ENCODE data around the gene PITX1. TPM values are rescaled to one million over a fixed set of nuclear protein-coding genes. Genes with fewer than 3 reads are reported as not detected.

Gene PITX1
- total and polyA plus RNA-seq, 2 donors (not counting 3 experiments of a cell fraction or from before 2014, with no cell fraction given), result 0.48 to 6.0 TPM

DNA sequence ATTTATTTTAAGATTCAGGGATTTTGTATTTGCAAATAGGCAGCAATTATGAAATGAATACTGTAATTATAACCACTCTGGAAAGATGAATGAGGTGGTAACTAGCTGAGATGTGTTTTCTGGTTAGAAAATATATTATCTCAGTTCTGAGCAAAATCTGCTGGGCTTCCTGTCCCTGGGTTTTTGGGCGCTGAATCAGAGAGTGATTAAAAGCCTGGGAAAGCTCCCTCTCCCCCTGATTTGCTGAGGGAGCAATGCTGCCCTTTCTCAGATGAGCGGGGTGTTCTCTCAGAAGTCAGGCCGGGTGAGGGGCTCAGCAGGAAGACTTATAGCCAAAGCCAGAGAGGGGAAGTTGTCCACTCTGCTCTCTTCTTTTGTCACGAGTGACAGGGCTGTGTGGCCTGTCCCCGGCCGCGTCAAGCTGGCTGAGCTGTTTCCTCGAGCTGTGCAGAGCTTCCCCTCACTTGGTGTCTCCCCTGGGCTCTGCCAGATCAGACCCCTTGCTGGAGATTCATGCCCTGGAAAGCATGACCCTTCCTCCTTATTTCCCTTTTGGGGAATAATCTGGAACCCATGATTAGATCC lies 39.8 kb upstream of the PITX1 start:
- DNase-seq (ENCODE audit: low read depth, low spot score), result no peak
- TF ChIP-seq, protein P1, sequence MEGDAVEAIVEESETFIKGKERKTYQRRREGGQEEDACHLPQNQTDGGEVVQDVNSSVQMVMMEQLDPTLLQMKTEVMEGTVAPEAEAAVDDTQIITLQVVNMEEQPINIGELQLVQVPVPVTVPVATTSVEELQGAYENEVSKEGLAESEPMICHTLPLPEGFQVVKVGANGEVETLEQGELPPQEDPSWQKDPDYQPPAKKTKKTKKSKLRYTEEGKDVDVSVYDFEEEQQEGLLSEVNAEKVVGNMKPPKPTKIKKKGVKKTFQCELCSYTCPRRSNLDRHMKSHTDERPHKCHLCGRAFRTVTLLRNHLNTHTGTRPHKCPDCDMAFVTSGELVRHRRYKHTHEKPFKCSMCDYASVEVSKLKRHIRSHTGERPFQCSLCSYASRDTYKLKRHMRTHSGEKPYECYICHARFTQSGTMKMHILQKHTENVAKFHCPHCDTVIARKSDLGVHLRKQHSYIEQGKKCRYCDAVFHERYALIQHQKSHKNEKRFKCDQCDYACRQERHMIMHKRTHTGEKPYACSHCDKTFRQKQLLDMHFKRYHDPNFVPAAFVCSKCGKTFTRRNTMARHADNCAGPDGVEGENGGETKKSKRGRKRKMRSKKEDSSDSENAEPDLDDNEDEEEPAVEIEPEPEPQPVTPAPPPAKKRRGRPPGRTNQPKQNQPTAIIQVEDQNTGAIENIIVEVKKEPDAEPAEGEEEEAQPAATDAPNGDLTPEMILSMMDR (IDR thresholded peaks at IDR 0.05; ENCODE audit: extremely low read depth in 1 of 2, insufficient read depth in 1 of 2, low read depth in 1 of 2, low read length in 2 of 2), result no peak
- TF ChIP-seq, protein P2, sequence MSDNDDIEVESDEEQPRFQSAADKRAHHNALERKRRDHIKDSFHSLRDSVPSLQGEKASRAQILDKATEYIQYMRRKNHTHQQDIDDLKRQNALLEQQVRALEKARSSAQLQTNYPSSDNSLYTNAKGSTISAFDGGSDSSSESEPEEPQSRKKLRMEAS (IDR thresholded peaks at IDR 0.05; ENCODE audit: insufficient read depth, insufficient read length), result no peak
- no peak for TF ChIP-seq MYC (IDR thresholded peaks at IDR 0.05; ENCODE audit: low read depth, low read length)
- no peak for TF ChIP-seq POLR2AphosphoS5 (IDR thresholded peaks at IDR 0.05; ENCODE audit: insufficient read depth, low read depth, low read length)
- no peak for TF ChIP-seq GATA2 (IDR thresholded peaks at IDR 0.05; ENCODE audit: insufficient read depth, insufficient read length, low read depth, low read length)
- TF ChIP-seq POLR2A (IDR thresholded peaks at IDR 0.05; ENCODE audit: low read depth, low read length), result no peak
- no peak for TF ChIP-seq FOS (IDR thresholded peaks at IDR 0.05; ENCODE audit: borderline replicate concordance, insufficient read depth, low read length)
- no peak for TF ChIP-seq EZH2 (IDR thresholded peaks at IDR 0.05; ENCODE audit: borderline replicate concordance, low read depth, low read length, severe bottlenecking)
- no peak for TF ChIP-seq JUN (IDR thresholded peaks at IDR 0.05; ENCODE audit: borderline replicate concordance, insufficient read depth, insufficient read length, low read depth)
- POLR2A ChIA-PET, result no interaction called here
- no peaks in the 10 kb centered on the region for H3K9me3 ChIP-seq (replicated peaks; ENCODE audit: control insufficient read depth, insufficient read depth, low read length)
- H3K79me2 ChIP-seq (ENCODE audit: control insufficient read depth, insufficient read depth, low read length), result no peaks in the 10 kb centered on the region
- no peak overlapping the region for H3K4me2 ChIP-seq (ENCODE audit: insufficient read depth, low read length)
- no peaks in the 10 kb centered on the region for H4K20me1 ChIP-seq (replicated peaks; ENCODE audit: control insufficient read depth, extremely low read depth, insufficient read depth, low read length)
- no peak overlapping the region for H2AFZ ChIP-seq (ENCODE audit: low read depth, low read length)
- intact Hi-C loops (cut with micrococcal nuclease) (loop anchor here (5.0 kb wide), 1 partner anchor 103 kb away; no protein-coding TSS in a partner anchor), dilution Hi-C loops (cut with MboI; ENCODE audit: extremely low pct_ligation_motif_present, low sequenced_read_pairs) (no loop called here)
- CTCF ChIA-PET, result no interaction called here
- no TSS peak for BruUV-seq (replicated peaks)
- no peak overlapping the region for H3K9ac ChIP-seq (replicated peaks; ENCODE audit: extremely low read depth, insufficient read depth, low read length)
- H3K9me1 ChIP-seq (replicated peaks; ENCODE audit: control insufficient read depth, extremely low read depth, insufficient read depth, low read length), result no peaks in the 10 kb centered on the region
- peaks cover 0 to 2% of the 10 kb centered on the region in 2 experiments for H3K27me3 ChIP-seq (ENCODE audit: control insufficient read depth in 2 of 2, insufficient read depth in 2 of 2, low read length in 2 of 2)
- H3K36me3 ChIP-seq (ENCODE audit: control insufficient read depth in 2 of 2, extremely low read depth in 1 of 2, insufficient read depth in 2 of 2, low read length in 2 of 2), result no peaks in the 10 kb centered on the region
- H3K4me1 ChIP-seq (ENCODE audit: control insufficient read depth, extremely low read depth, insufficient read depth, low read length), result no peaks in the 10 kb centered on the region
- H3K27ac ChIP-seq (ENCODE audit: insufficient read depth, low read depth, low read length), result no peak overlapping the region
- FAIRE-seq, result no peak
- H3K4me3 ChIP-seq (replicated peaks in 1 of 3; ENCODE audit: insufficient read depth in 1 of 3, low read depth in 1 of 3, low read length in 3 of 3), result no peak overlapping the region
